Smooth muscle cell (in vitro differentiated cells): ENCODE data around the gene USP32. TPM values are rescaled to one million over a fixed set of nuclear protein-coding genes. Genes with fewer than 3 reads are reported as not detected.

Source experiments
- DNase-seq: peaks from one replicate; lab custom pipeline; 2025; ENCODE audit not compliant: unreplicated experiment; lab: John Stamatoyannopoulos, UW
- H2AFZ ChIP-seq: fragments of 200-600 bp; sonication (generic); 2 replicates; pipeline ENCODE4 v1.6.0; 2016; ENCODE audit warnings: antibody characterized with exemption, low read depth, mild to moderate bottlenecking
- H3F3A ChIP-seq: fragments of 200-600 bp; sonication (generic); 2 replicates; pipeline ENCODE4 v1.6.0; 2017; ENCODE audit warnings: antibody characterized with exemption, low read depth
- H3K27ac ChIP-seq: fragments of 200-600 bp; sonication (generic); 2 replicates; pipeline ENCODE4 v1.5.1; 2016; ENCODE audit warnings: low read depth, mild to moderate bottlenecking
- H3K27me3 ChIP-seq: fragments of 200-600 bp; sonication (generic); 2 replicates; pipeline ENCODE4 v1.6.1; 2016; ENCODE audit warnings: low read depth, mild to moderate bottlenecking
- H3K36me3 ChIP-seq: fragments of 200-600 bp; sonication (generic); 2 replicates; pipeline ENCODE4 v1.5.1; 2016; ENCODE audit warnings: low read depth
- H3K4me1 ChIP-seq: fragments of 200-600 bp; sonication (generic); 2 replicates; pipeline ENCODE4 v1.5.1; 2016; ENCODE audit warnings: low read depth
- H3K4me2 ChIP-seq: fragments of 200-600 bp; sonication (generic); 2 replicates; pipeline ENCODE4 v1.6.0; 2016; ENCODE audit warnings: mild to moderate bottlenecking
- H3K4me3 ChIP-seq: fragments of 200-600 bp; sonication (generic); 2 replicates; pipeline ENCODE4 v1.5.1; 2016; ENCODE audit warnings: mild to moderate bottlenecking
- H3K79me2 ChIP-seq: fragments of 200-600 bp; sonication (generic); 2 replicates; pipeline ENCODE4 v1.6.0; 2016; ENCODE audit warnings: low read depth, mild to moderate bottlenecking
- H3K9ac ChIP-seq: fragments of 200-600 bp; sonication (generic); 2 replicates; pipeline ENCODE4 v1.6.0; 2016; ENCODE audit warnings: low read depth
- H3K9me3 ChIP-seq: fragments of 200-600 bp; sonication (generic); replicated peaks from 2 replicates; pipeline ENCODE4 v1.5.1; 2016; ENCODE audit warnings: low read depth
- H4K20me1 ChIP-seq: fragments of 200-600 bp; sonication (generic); 2 replicates; pipeline ENCODE4 v1.6.0; 2016; ENCODE audit warnings: low read depth
- CTCF ChIP-seq: fragments of 200-600 bp; sonication (generic); IDR thresholded peaks from 2 replicates; pipeline ENCODE4 v1.5.1; 2017; ENCODE audit warnings: borderline replicate concordance, mild to moderate bottlenecking, antibody characterized with exemption; ENCODE audit not compliant: insufficient read depth, poor library complexity, severe bottlenecking
- WGBS: methylation state at CpG from one replicate; pipeline ENCODE4 v1.1.7; 2016; ENCODE audit warnings: low lambda C conversion rate; 5-methylcytosine and 5-hydroxymethylcytosine counted together
- polyA plus RNA-seq: library from polyadenylated mRNA; unstranded; fragments of >200 nt; fragmentation: Nextera tagmentation; extraction: Ambion mirVana; gene quantifications from 2 replicates; pipeline ENCODE4 v1.2.1, GENCODE V29; 2016
- total RNA-seq: library from RNA; depleted of rRNA; stranded (reverse); fragments of >200 nt; gene quantifications from 2 replicates; pipeline ENCODE4 v1.2.3, GENCODE V29; 2014

USP32 gene
- total and polyA plus RNA-seq, 2 experiments from 2014 or later: 10.5 to 21.7 TPM

- Histone ChIP-seq H3K27me3 (no peaks in the 10 kb centered on the region), H2AFZ (no peak overlapping the region), H3K27ac (no peak overlapping the region), H3K9me3 (no peaks in the 10 kb centered on the region), H3K9ac (no peak overlapping the region), H4K20me1 (peaks cover 83% of the 10 kb centered on the region), H3K4me2 (no peak overlapping the region), H3F3A (no peaks in the 10 kb centered on the region), H3K4me3 (no peak overlapping the region), H3K4me1 (no peaks in the 10 kb centered on the region), H3K79me2 (peaks cover 37% of the 10 kb centered on the region), H3K36me3 (no peaks in the 10 kb centered on the region)
- 100% methylated on average over 1 of the region's 1 CpG for WGBS
- TF ChIP-seq CTCF: no peak
- no peak for DNase-seq
Measured at GRCh38 chr17:60330731-60331130, 61.2 kb downstream of the USP32 start.

- Histone ChIP-seq H3K4me2 (no peak overlapping the region), H4K20me1 (peaks cover 82% of the 10 kb centered on the region), H2AFZ (no peak overlapping the region), H3K4me1 (no peaks in the 10 kb centered on the region), H3K4me3 (no peak overlapping the region), H3K27me3 (no peaks in the 10 kb centered on the region), H3F3A (no peaks in the 10 kb centered on the region), H3K36me3 (no peaks in the 10 kb centered on the region), H3K9me3 (no peaks in the 10 kb centered on the region), H3K9ac (no peak overlapping the region), H3K27ac (no peak overlapping the region), H3K79me2 (peaks cover 40% of the 10 kb centered on the region)
- no peak for TF ChIP-seq CTCF
- 91% methylated on average over 9 of the region's 9 CpGs for WGBS
- DNase-seq: no peak
Measured at GRCh38 chr17:60328679-60329078, 63.3 kb downstream of the USP32 start.

GRCh38 chr17:60327901-60328273 is 64.0 kb downstream of the USP32 start:
- no peaks in the 10 kb centered on the region for H3F3A ChIP-seq
- no peak overlapping the region for H3K27ac ChIP-seq
- no peak overlapping the region for H3K4me2 ChIP-seq
- H2AFZ ChIP-seq: no peak overlapping the region
- peaks cover 82% of the 10 kb centered on the region for H4K20me1 ChIP-seq
- no peaks in the 10 kb centered on the region for H3K36me3 ChIP-seq
- no peaks in the 10 kb centered on the region for H3K4me1 ChIP-seq
- no peaks in the 10 kb centered on the region for H3K9me3 ChIP-seq
- 86% methylated on average over 4 of the region's 4 CpGs for WGBS
- no peak overlapping the region for H3K4me3 ChIP-seq
- no peak for TF ChIP-seq CTCF
- H3K9ac ChIP-seq: no peak overlapping the region
- H3K79me2 ChIP-seq: peaks cover 45% of the 10 kb centered on the region
- no peak for DNase-seq
- no peaks in the 10 kb centered on the region for H3K27me3 ChIP-seq

- Histone ChIP-seq H2AFZ (no peak overlapping the region), H3K9ac (no peak overlapping the region), H3K4me2 (no peak overlapping the region), H3K4me3 (no peak overlapping the region), H3K4me1 (no peaks in the 10 kb centered on the region), H3K79me2 (peaks cover 45% of the 10 kb centered on the region), H3K27me3 (no peaks in the 10 kb centered on the region), H4K20me1 (peaks cover 81% of the 10 kb centered on the region), H3F3A (no peaks in the 10 kb centered on the region), H3K9me3 (no peaks in the 10 kb centered on the region), H3K36me3 (no peaks in the 10 kb centered on the region), H3K27ac (no peak overlapping the region)
- no peak for DNase-seq
- 86% methylated on average over 19 of the region's 27 CpGs for WGBS
- TF ChIP-seq CTCF: no peak
Measured at GRCh38 chr17:60327134-60327900, 64.6 kb downstream of the USP32 start.
